KBM-7 (cell line): ENCODE data around the gene CDKN2A.

Source experiments
- DNase-seq: peaks from one replicate; pipeline ENCODE4 v3.0.0-alpha.2; 2015
- in situ Hi-C: fragments of 300-500 bp; cut with MboI; formaldehyde crosslinking; loops from 2 replicates; pipeline ENCODE4 v1.14.3; 2020; ENCODE audit warnings: low sequenced_read_pairs, low pct_unique_long_range_greater_than_20kb, mixed read lengths

CDKN2A gene

DNA sequence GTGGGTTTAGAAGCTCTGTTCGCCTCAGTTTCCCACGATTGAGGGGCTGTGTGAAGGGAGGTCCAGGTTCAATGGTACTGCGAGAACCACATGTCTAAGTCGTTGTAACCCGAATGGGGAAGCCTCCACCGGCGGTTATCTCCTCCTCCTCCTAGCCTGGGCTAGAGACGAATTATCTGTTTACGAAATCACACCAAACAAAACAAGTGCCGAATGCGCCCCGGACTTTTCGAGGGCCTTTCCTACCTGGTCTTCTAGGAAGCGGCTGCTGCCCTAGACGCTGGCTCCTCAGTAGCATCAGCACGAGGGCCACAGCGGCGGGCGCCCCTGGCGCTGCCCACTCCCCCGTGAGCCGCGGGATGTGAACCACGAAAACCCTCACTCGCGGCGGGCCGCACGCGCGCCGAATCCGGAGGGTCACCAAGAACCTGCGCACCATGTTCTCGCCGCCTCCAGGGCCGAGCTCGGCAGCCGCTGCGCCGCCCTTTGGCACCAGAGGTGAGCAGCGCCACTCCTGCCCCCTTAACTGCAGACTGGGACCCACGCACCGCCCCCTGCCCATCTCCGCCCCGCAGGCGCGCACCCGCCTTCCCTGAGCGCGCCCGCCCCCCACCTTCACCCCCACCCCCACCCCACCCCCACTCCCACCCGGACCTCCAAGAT lies at the start of gene CDKN2A:
Gene CDKN2A, minus strand, starts transcription at position 500 of the 663 bp plus-strand sequence.
- in situ Hi-C loops = no loop called here
- peak; percentile 81 for DNase-seq

- DNase-seq = no peak
- in situ Hi-C loops = no loop called here
Measured at GRCh38 chr9:22043928-22044327, 49.7 kb upstream of the CDKN2A start.

DNA sequence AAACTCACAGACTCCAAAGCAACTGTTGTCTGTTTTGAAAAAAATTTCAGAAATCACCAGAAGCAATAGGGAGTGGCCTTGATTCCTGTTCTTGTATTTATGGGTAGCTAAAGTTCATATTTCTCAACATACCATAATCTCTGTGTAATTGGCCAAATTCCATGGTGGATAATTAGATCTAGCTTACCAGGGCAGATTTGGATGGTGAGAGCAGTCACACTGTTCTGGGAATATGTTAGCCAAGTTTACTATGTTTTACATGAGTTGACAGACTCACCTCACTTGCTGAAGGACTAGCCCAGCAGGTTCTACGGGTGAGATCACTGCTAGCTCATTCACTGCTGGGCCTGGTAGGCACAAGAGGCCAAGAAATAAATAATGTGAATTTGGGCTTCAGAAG lies 47.6 kb upstream of the CDKN2A start:
- DNase-seq = no peak
- in situ Hi-C loops = no loop called here

DNA sequence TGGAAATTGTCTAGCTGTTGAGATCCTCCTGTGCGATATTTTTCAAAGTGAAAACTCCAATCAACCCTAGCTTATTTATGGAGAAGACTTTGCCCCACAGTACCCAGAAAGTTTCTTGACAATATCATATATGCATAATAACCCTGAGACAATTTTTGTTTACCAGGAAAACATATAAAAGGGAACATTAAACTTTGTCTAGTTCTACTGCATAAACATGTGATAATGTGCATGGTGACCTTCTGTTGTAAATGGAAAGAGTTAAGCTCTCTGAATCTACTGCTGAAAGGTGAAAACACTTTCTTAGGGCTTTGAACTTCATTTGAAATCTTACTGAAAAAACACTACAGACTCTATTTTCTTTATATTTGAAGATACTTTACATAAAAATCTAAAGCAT lies 47.2 kb upstream of the CDKN2A start:
- in situ Hi-C loops = no loop called here
- no peak for DNase-seq

DNA sequence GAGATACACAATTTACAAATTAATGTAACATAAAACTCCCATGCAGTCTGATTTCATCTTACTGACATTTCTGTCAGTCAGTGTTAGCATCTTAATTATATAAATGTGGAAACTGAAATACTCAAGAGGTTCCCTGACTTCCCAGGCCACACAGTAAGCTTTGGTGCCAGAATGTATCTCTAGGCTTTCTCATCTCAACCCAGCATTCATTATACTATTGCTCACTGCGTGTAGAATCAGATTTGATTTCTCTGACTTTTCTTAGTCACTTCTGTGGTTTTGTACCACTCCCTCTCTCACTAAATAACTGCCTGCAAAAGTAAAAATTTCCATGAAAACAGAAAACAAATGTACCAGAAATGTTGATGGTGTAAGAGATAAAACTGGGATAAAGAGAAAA lies 46.6 kb upstream of the CDKN2A start:
- DNase-seq = no peak
- in situ Hi-C loops = no loop called here

DNA sequence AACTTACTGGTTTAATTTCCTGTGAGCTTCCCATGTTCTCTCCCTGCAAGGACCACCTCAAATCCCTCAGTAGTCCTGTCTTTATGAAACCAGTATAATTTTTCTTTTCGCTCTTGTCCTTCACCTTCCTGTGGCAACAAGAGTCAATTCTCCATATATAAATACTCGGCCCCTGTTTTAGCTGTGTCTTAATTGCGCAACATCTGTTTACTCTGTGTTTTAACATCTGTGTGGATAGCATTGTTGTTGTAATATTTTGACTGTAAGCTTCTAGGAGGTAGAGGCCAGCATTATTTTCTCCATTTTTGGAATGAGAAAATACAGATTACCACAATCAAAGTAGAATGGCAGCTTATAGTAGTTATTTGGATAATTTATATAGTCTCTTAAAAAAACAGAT lies 45.1 kb upstream of the CDKN2A start:
- no peak for DNase-seq
- in situ Hi-C loops = no loop called here

- peak; percentile 49 for DNase-seq
- in situ Hi-C loops = no loop called here
Measured at GRCh38 chr9:22037954-22038690, 43.9 kb upstream of the CDKN2A start.

DNA sequence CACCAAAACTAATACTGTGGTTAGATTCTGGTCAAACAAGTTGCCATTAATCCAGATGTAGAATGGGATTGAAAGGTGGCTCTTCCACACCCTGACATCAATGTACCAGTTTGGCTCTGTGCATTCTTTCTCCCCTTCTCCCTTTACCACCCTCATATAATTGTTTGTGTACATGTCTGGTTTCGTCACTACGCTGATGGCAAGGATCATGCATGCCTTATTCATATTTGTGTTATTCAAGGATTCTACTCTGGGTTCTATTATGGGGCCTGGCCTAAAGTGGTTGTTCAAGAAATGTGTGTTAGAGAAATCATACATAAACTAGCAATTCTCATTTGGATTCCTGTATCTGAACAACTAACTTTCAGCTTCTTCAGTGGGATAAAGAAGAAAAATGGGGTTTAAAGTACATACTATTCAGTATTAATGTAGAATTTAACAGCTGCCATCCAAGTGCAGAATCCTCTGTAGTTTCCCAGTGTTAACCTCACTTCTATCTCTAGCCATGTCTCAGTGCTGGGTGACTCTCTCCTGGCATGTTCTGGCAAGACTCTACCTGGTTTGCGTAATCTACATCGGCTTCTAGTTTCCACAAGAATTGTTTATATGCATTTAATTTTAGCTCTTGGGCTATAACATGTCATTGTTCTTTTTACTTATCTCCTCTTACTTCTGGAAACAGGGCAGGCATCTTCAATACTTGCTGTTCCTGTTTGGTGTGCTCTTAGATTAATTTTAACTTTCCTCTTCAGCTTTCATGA lies 42.9 kb upstream of the CDKN2A start:
- in situ Hi-C loops = no loop called here
- DNase-seq = peak; percentile 45

- DNase-seq = peak; percentile 30
- in situ Hi-C loops = no loop called here
Measured at GRCh38 chr9:22035591-22036011, 41.4 kb upstream of the CDKN2A start.

GRCh38 chr9:22033012-22033630 lies 38.9 kb upstream of the CDKN2A start:
- DNase-seq = no peak
- in situ Hi-C loops = no loop called here

- in situ Hi-C loops = no loop called here
- no peak for DNase-seq
Measured at GRCh38 chr9:22031655-22032411, 37.6 kb upstream of the CDKN2A start.

DNA sequence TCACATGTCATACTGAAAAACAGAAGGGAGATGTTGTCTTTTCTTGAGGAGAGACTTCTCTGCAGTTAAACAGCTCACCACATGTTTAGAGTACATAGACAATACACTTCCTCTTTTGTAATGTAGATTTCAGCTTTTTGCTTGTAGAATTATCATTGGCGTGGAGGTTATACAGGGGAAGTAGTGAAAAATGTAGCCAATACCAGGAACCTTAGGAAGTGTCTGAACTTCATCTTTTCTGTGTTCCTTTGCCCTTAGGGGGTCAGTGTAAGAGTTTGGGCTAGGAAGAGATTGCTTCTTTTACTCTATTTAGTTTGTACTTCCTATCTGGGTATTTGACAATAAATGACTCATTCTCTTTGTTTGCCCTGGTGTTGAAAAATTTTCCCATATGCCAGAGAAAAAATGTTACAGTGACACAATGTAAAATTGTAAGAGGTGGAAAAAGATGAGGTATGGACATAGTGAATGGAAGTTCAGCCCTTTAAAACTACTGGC lies 36.0 kb upstream of the CDKN2A start:
- in situ Hi-C loops = no loop called here
- peak; percentile 91 for DNase-seq

- in situ Hi-C loops = no loop called here
- no peak for DNase-seq
Measured at GRCh38 chr9:22029231-22029630, 35.0 kb upstream of the CDKN2A start.

GRCh38 chr9:22028394-22028793 lies 34.2 kb upstream of the CDKN2A start:
- no peak for DNase-seq
- in situ Hi-C loops = no loop called here

DNA sequence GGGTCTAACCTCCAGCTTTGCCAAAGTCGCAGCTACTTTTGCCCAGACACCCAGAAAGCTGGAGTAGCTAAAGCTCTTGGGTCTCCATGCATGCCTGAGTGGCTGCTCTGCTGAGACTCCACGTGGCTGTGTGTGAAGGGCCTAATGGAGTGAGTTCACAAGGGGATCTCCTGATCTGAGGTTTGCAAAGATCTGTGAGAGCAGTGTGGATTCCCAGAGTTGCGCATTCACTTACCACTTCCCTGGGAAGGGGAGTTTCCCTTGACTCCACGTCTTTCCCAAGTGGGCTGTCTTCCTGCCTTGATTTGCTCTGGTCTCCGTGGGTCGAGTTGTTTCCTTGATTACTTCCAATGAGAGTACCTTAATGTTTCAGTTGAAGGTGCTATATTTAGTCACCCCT lies 32.5 kb upstream of the CDKN2A start:
- in situ Hi-C loops = no loop called here
- no peak for DNase-seq

DNA sequence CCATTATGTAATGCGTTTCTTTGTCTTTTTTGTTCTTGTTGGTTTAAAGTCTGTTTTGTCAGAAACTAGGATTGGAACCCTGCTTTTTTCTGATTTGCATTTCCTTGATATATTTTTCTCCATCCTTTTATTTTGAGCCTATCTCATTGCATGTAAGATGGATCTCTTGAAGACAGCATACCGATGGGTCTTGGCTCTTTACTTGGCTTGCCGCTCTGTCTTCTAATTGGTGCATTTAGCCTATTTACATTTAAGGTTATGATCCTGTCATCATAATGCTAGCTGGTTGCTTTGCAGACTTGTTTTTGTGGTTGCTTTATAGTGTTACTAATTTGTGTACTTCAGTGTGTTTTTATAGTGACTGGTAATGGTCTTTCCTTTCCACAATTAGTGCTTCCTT lies 28.2 kb upstream of the CDKN2A start:
- no peak for DNase-seq
- in situ Hi-C loops = loop anchor here (25.0 kb wide), 1 partner anchor 210 kb away; the partner anchor contains the start of gene MTAP

- in situ Hi-C loops = loop anchor here (25.0 kb wide), 1 partner anchor 199 kb away; the partner anchor contains the start of gene MTAP
- no peak for DNase-seq
Measured at GRCh38 chr9:22010866-22011625, 16.9 kb upstream of the CDKN2A start.

DNA sequence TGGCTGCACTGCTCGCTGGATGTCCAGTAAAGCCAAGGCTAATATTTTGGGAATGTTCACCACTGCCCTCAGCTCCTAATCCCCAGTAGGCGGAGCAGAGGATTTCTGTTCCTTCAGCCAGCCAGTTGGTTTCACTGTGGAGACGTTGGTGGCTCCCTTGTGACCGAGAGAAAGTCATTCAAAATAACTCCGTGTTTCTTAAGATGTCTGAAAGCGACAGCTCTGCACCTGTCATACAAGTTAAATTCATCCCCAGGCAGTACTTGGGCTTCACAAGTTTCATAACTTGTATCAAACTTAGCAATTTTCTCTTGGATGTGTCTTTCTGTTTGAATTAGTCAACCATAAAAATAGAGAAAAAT lies 15.3 kb upstream of the CDKN2A start:
- in situ Hi-C loops = loop anchor here (25.0 kb wide), 1 partner anchor 197 kb away; the partner anchor contains the start of gene MTAP
- DNase-seq = no peak
